ENCODE data around the gene APCDD1. TPM values are rescaled to one million over a fixed set of nuclear protein-coding genes. Genes with fewer than 3 reads are reported as not detected.
A peak's percentile ranks its signal among the peaks of the same experiment; 100 is the strongest.

APCDD1 gene
- total and polyA plus RNA-seq, 2 of the 8 experiments (the other 6 are each of a cell fraction or from before 2014, with no cell fraction given), result 2.6 to 3.6 TPM

GRCh38 chr18:10521566-10521965 lies 67.1 kb downstream of the APCDD1 start:
- TF ChIP-seq TAF7 (optimal IDR thresholded peaks at IDR 0.05; ENCODE audit: borderline replicate concordance, low read depth, low read length), result no peak
- TF ChIP-seq EP300 (IDR thresholded peaks at IDR 0.05; ENCODE audit: borderline replicate concordance in 1 of 2, low read depth in 2 of 2, low read length in 2 of 2), result no peak
- TF ChIP-seq CBX5 (IDR thresholded peaks at IDR 0.05; ENCODE audit: low read depth, low read length), result no peak
- TF ChIP-seq SIX5 (IDR thresholded peaks at IDR 0.05; ENCODE audit: low read depth, low read length), result no peak
- no peak for TF ChIP-seq SP2 (IDR thresholded peaks at IDR 0.05; ENCODE audit: low read length)
- no peak for TF ChIP-seq PHF8 (conservative IDR thresholded peaks at IDR 0.05; ENCODE audit: low read depth, low read length)

More at GRCh38 chr18:10521566-10521965, 67.1 kb downstream of the APCDD1 start:
- Histone ChIP-seq H3K9me3 (ENCODE audit: insufficient read depth in 2 of 2, low read depth in 1 of 2, low read length in 1 of 2) (peaks cover 0 to 4% of the 10 kb centered on the region in 2 experiments; a peak in 1 of 4 replicates), H3K4me1 (replicated peaks in 1 of 4; ENCODE audit: control insufficient read depth in 3 of 4, insufficient read depth in 4 of 4, low read length in 3 of 4) (no peaks in the 10 kb centered on the region; a peak in 1 of 7 replicates), H3K27me3 (replicated peaks in 1 of 4; ENCODE audit: control insufficient read depth in 3 of 4, extremely low read depth in 1 of 4, insufficient read depth in 3 of 4, low read length in 3 of 4) (no peaks in the 10 kb centered on the region), H2AK5ac (ENCODE audit: low read depth, low read length) (no peak overlapping the region), H2BK5ac (ENCODE audit: low read depth, low read length) (no peak overlapping the region), H3K79me2 (ENCODE audit: control insufficient read depth in 1 of 2, insufficient read depth in 2 of 2, low read length in 2 of 2) (peaks cover 0 to 3% of the 10 kb centered on the region in 2 experiments; a peak in 2 of 4 replicates), H2AFZ (ENCODE audit: low read length) (no peak overlapping the region), H4K8ac (ENCODE audit: extremely low read depth, insufficient read depth, low read length) (0 out of 2 replicates have a peak overlapping the region, but pooled peaks have one; percentile 42), H3K9ac (replicated peaks in 1 of 4; ENCODE audit: extremely low read depth in 1 of 4, low read depth in 3 of 4, low read length in 3 of 4) (no peak overlapping the region), H3K56ac (replicated peaks; ENCODE audit: insufficient read length, low read depth, low read length) (no peak overlapping the region), H4K5ac (ENCODE audit: insufficient read length, low read depth, low read length) (no peak overlapping the region), H3K4ac (replicated peaks; ENCODE audit: insufficient read length, low read depth, low read length) (no peak overlapping the region), H2BK15ac (ENCODE audit: low read length) (no peak overlapping the region; the same call in 1 of the 2 replicates), H3K79me1 (ENCODE audit: low read depth, low read length) (no peaks in the 10 kb centered on the region), H4K20me1 (replicated peaks in 1 of 2; ENCODE audit: control insufficient read depth in 1 of 2, insufficient read depth in 2 of 2, low read length in 2 of 2) (no peaks in the 10 kb centered on the region), H2BK20ac (ENCODE audit: low read length) (no peak overlapping the region), H2BK120ac (replicated peaks; ENCODE audit: low read depth, low read length) (no peak overlapping the region), H3K18ac (ENCODE audit: extremely low read depth, low read length) (no peak overlapping the region), H3K27ac (ENCODE audit: low read depth, low read length) (no peak overlapping the region), H3K36me3 (ENCODE audit: control insufficient read depth in 2 of 4, insufficient read depth in 4 of 4, low read length in 3 of 4) (no peaks in the 10 kb centered on the region), H3K23ac (ENCODE audit: insufficient read length) (no peak overlapping the region), H3K23me2 (ENCODE audit: low read depth, low read length) (peaks cover 3% of the 10 kb centered on the region; the same call in 1 of the 2 replicates), H2BK12ac (ENCODE audit: low read depth, low read length) (no peak overlapping the region), H3K4me3 (ENCODE audit: extremely low read depth in 1 of 4, insufficient read depth in 2 of 4, low read depth in 3 of 4, low read length in 4 of 4) (no peak overlapping the region), H3K4me2 (ENCODE audit: insufficient read depth in 1 of 2, low read depth in 2 of 2, low read length in 2 of 2) (no peak overlapping the region), H4K91ac (replicated peaks; ENCODE audit: insufficient read length, low read length) (no peak overlapping the region), H3K14ac (ENCODE audit: insufficient read length) (no peak overlapping the region)
- FAIRE-seq, result no peak
- POLR2A ChIA-PET (ENCODE audit: partially characterized antibody), result no interaction called here
- WGBS, 2 experiments (ENCODE audit: extremely low coverage in 1 of 2, insufficient coverage in 1 of 2, insufficient read length in 1 of 2, insufficient replicate concordance in 2 of 2, low coverage in 1 of 2, low lambda C conversion rate in 2 of 2, missing lambda C conversion rate in 1 of 2), result 82% methylated on average over 8 of the region's 8 CpGs; no CpG with 5 or more reads in 1 of the 2 experiments
- CTCF ChIA-PET (ENCODE audit: partially characterized antibody), result interaction anchor here (1.3 to 1.7 kb wide), 2 partner anchors 485 to 549 kb away, joined by 4 to 6 read pairs; no protein-coding TSS in a partner anchor
- DNase-seq (ENCODE audit: low read depth in 1 of 2, low spot score in 2 of 2), result no peak

All from H1 (cell line).